HepG2 (cell line): ENCODE measurements around the gene CACNA1G.

Experiments used
- BCLAF1 ChIP-seq: fragments of 450-650 bp; IDR thresholded peaks from 2 replicates; pipeline ENCODE4 v1.6.1; 2017; ENCODE audit warnings: mild to moderate bottlenecking
- CTCF ChIP-seq: sonication (generic); formaldehyde crosslinking; IDR thresholded peaks from 2 replicates; pipeline ENCODE4 v1.5.0; 2020; ENCODE audit warnings: mild to moderate bottlenecking, missing genetic modification reagents, moderate library complexity
- EP300 ChIP-seq, 3 experiments: sonication (generic) in 1 of 3; formaldehyde crosslinking in 1 of 3; IDR thresholded peaks; 2 replicates each; pipeline versions ENCODE4 v1.5.1 to v1.6.1; 2011 to 2020; ENCODE audit warnings: low read depth in 2 of 3, low read length in 2 of 3, borderline replicate concordance in 1 of 3, improper control_type of control experiment in 1 of 3, mild to moderate bottlenecking in 1 of 3, missing genetic modification reagents in 1 of 3, moderate library complexity in 1 of 3
- FLYWCH1 ChIP-seq: sonication (generic); formaldehyde crosslinking; IDR thresholded peaks from 2 replicates; pipeline ENCODE4 v1.8.1; 2023; ENCODE audit warnings: mild to moderate bottlenecking, missing genetic modification reagents
- GZF1 ChIP-seq: sonication (generic); formaldehyde crosslinking; IDR thresholded peaks from 2 replicates; pipeline ENCODE4 v1.5.1; 2020; ENCODE audit warnings: mild to moderate bottlenecking, missing genetic modification reagents
- HDAC2 ChIP-seq: sonication (generic); formaldehyde crosslinking; IDR thresholded peaks from 2 replicates; pipeline ENCODE4 v1.4.0; 2020; ENCODE audit warnings: missing genetic modification reagents
- KDM5B ChIP-seq: sonication (generic); formaldehyde crosslinking; IDR thresholded peaks from 2 replicates; pipeline ENCODE4 v1.4.0; 2020; ENCODE audit warnings: missing genetic modification reagents, mild to moderate bottlenecking, borderline replicate concordance
- KLF15 ChIP-seq: sonication (generic); formaldehyde crosslinking; IDR thresholded peaks from 2 replicates; pipeline ENCODE4 v1.8.1; 2023; ENCODE audit warnings: borderline replicate concordance, mild to moderate bottlenecking, inconsistent platforms, missing genetic modification reagents, mixed read lengths
- MED1 ChIP-seq: sonication (generic); formaldehyde crosslinking; IDR thresholded peaks from 2 replicates; pipeline ENCODE4 v1.4.0; 2020; ENCODE audit warnings: missing genetic modification reagents
- POLR2A ChIP-seq, 2 experiments: IDR thresholded peaks; 2 replicates each; pipeline ENCODE4 v1.6.1; 2011; ENCODE audit warnings: low read depth in 2 of 2, low read length in 2 of 2, mild to moderate bottlenecking in 1 of 2, moderate library complexity in 1 of 2; ENCODE audit not compliant: insufficient read depth in 1 of 2
- TCF12 ChIP-seq, 2 experiments: fragments of 450-650 bp in 1 of 2; sonication (generic) in 1 of 2; formaldehyde crosslinking in 1 of 2; IDR thresholded peaks; 2 replicates each; pipeline versions ENCODE4 v1.6.1 to v1.8.0; 2017 to 2022; ENCODE audit warnings: antibody characterized with exemption in 1 of 2, mild to moderate bottlenecking in 1 of 2, missing genetic modification reagents in 1 of 2, moderate library complexity in 1 of 2

DNA sequence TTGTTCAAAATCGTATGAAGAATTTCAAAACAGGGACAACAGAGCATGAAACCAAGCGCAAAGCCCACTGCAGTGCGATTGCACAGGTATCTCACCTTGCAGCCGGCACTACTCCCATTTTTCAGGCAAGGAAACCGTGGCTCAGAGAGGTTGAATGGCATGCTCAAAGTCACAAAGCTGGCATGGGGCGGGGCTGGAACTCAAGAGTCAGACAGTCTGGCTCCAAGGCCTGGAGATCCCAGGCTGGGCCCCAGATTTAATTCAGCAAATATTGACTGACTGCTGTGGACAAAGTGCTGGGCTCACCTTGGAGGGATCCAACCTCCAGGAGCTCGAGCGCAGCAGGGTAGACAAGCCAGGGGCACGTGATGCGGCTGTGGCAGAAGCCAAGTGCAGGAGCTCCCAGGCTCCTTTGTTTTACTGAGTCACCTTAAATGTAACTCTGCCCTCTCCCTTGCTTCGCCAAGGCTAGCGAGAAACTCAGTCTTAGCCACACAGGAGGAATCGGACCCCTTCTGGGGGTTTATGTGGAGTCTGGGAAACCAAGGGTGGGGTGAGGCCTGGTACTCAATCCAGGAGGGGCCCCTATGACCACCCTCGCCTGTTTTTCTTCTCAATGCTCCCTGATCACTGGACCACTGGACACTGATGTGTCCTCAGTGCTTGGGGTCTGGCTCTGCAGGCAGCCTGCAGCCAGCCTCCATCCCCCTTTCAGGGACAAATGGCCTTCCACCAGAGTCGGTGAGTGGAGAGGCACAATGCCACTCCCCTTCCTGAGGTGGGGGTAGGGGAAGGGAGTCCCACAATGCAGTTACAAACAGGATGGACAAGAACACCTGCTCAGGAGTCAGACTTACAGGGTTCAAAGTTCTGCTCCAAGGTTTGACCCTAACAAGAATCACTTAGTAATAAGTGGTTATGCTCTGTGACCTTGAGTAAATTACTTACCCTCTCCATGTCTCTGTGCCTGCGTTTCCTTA is 17.4 kb upstream of the CACNA1G start:
- TF ChIP-seq TCF12 (IDR thresholded peaks at IDR 0.05) (no peak), TCF12 (CRISPR knock-in tag; IDR thresholded peaks at IDR 0.05) (no peak), EP300 (IDR thresholded peaks at IDR 0.05; ENCODE audit: low read depth in 2 of 2, low read length in 2 of 2) (peak; percentile 97 to 99; a peak in 3 of 4 replicates), EP300 (CRISPR knock-in tag; IDR thresholded peaks at IDR 0.05; ENCODE audit: borderline replicate concordance) (peak; percentile 93), CTCF (CRISPR knock-in tag) (no peak; the same call in 1 of the 2 replicates), KDM5B (CRISPR knock-in tag) (no peak), MED1 (peak; percentile 88), FLYWCH1 (CRISPR knock-in tag) (no peak), KLF15 (CRISPR knock-in tag) (no peak), POLR2A (IDR thresholded peaks at IDR 0.05; ENCODE audit: insufficient read depth in 1 of 2, low read depth in 2 of 2, low read length in 2 of 2) (peak; percentile 44 to 62), HDAC2 (CRISPR knock-in tag) (peak; percentile 93), BCLAF1 (no peak), GZF1 (CRISPR knock-in tag) (no peak)
